GM10248 (cell line): ENCODE measurements around the gene BCL11A.

Source experiments
- CTCF ChIA-PET: fragments of 300-600 bp; sonication (Branson Sonifier 250); formaldehyde crosslinking; extraction: SDS; loops from one replicate; lab custom pipeline; 2021; ENCODE audit warnings: antibody characterized with exemption; lab: Yijun Ruan, JAX
- POLR2A ChIA-PET: fragments of 350-650 bp; sonication (Branson Sonifier 250); formaldehyde crosslinking; extraction: SDS; loops from one replicate; lab custom pipeline; 2020; ENCODE audit warnings: antibody characterized with exemption; lab: Yijun Ruan, JAX
- DNase-seq: peaks from one replicate; pipeline ENCODE4 v3.0.0; 2012; ENCODE audit errors: extremely low spot score
- CTCF ChIP-seq: IDR thresholded peaks from 2 replicates; pipeline ENCODE4 v1.5.1; 2012; ENCODE audit warnings: mild to moderate bottlenecking, low read depth; ENCODE audit errors: extremely low read depth, missing control alignments, control extremely low read depth

BCL11A gene

DNA sequence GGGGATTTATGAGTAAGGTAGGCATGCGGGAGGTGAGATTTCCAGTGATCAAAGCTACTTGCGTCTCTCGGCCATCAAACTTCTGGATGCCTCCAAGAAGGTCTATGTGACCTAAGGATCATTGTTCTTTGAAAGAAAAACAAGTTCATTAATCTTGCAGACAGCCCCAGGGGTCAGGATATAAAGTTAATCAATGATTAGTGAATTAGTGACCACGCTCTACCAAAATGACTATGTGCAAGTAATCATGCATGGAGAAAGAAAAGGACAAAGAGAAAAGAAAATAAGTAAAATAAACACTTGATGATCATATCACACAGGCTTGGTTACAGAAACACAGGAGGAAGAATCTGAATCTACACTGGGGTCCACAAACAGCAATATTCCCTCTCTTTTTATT, 42.5 kb upstream of the BCL11A start:
- DNase-seq = no peak
- ChIA-PET CTCF (interaction anchor here (1.8 to 2.3 kb wide), 2 partner anchors 10 to 14 kb away, joined by 4 to 9 read pairs; no protein-coding TSS in a partner anchor), POLR2A (no interaction called here)
- no peak for TF ChIP-seq CTCF

GRCh38 chr2:60589104-60589503, 35.6 kb upstream of the BCL11A start:
- no peak for DNase-seq
- ChIA-PET CTCF (interaction anchor here (2.0 kb wide), 1 partner anchor 10 kb away, joined by 5 read pairs; no protein-coding TSS in a partner anchor), POLR2A (no interaction called here)
- TF ChIP-seq CTCF = no peak

DNA sequence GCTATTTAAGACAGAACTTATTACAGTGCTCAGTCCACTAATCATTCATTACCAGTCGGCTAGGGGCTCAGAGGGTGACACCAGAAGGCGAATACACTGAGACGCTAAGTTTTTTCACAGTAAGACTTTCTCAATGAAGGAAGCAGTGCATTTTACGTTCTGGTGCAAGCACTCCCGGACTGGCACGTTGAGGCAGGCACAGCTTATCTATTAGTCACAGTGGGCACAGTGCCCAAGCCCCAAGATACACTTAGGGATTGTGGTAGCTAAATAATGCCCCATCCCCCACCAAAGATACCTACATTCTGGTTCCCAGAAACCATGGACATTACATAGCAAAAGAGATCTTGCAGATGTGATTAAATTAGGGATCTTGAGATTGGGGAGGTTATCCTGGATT, 32.6 kb upstream of the BCL11A start:
- ChIA-PET POLR2A (no interaction called here), CTCF (interaction anchor here (1.3 to 1.7 kb wide), 3 partner anchors 11 to 36 kb away, joined by 3 to 4 read pairs (median 4); no protein-coding TSS in a partner anchor)
- no peak for TF ChIP-seq CTCF
- no peak for DNase-seq

- CTCF ChIA-PET = interaction anchor here (1.3 to 1.7 kb wide), 3 partner anchors 15 to 35 kb away, joined by 3 to 5 read pairs (median 4); no protein-coding TSS in a partner anchor
- POLR2A ChIA-PET = interaction anchor here (0.5 kb wide), 1 partner anchor 42 kb away, joined by 5 read pairs; no protein-coding TSS in a partner anchor
- DNase-seq = no peak
- TF ChIP-seq CTCF = no peak
Observed at GRCh38 chr2:60585276-60585675, 31.8 kb upstream of the BCL11A start.

GRCh38 chr2:60583604-60584003, 30.1 kb upstream of the BCL11A start:
- ChIA-PET CTCF (interaction anchor here (1.0 to 3.8 kb wide), 6 partner anchors 8 to 1558 kb away, joined by 3 to 77 read pairs (median 14); no protein-coding TSS in a partner anchor), POLR2A (no interaction called here)
- no peak for TF ChIP-seq CTCF
- no peak for DNase-seq

DNA sequence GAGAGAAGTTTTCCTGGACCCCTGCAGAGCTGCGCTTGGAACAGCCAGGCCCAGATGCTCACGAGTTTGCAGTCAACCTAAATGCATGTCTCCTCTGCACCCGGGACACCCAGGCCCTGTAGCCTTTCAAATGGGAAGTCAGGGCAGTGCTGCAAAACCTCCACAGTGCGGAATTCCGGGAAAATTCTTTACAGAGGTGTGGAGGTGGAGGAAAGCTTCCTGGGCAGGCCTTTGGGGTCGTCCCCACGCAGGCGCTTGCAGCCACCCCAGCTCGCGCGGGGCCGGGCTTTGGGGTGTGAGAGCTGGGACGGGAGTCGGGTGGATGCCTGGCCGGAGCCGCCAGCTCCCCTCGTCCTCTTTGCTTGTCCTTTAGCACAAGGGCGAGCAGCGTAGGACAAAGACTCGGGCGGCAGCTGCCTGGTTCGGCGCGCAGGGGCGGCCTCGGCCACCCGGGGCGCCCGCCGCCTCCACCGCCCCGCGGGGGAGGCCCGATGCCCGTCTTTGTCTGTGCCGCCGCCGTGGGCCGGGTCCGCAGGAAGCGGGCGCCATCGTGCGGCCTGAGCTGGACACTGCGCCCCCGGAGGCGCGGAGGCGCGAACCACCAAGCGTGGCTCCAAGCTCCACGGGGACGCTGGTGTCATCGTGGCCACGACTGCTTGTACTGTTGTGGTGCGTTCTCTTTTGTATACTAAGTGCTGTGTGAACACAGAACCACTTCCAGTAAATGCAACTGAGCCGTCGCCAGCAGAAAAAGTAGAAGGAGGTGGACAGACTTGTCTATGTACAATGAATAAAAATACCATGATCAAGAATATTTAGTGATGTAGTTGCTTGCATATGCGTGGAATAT, 28.2 kb upstream of the BCL11A start:
- POLR2A ChIA-PET = no interaction called here
- DNase-seq = peak; percentile 89
- TF ChIP-seq CTCF = peak; percentile 99
- CTCF ChIA-PET = interaction anchor here (0.6 to 3.8 kb wide), 44 partner anchors 8 to 1818 kb away, joined by 3 to 77 read pairs (median 4); no protein-coding TSS in a partner anchor
